HepG2 (cell line): ENCODE measurements around the gene ARFGAP2. TPM values are rescaled to one million over a fixed set of nuclear protein-coding genes. Genes with fewer than 3 reads are reported as not detected.

ENCODE experiments used
- ATRX ChIP-seq: sonication (generic); formaldehyde crosslinking; IDR thresholded peaks from 2 replicates; pipeline ENCODE4 v1.4.0; 2020; ENCODE audit warnings: missing genetic modification reagents, borderline replicate concordance
- E2F1 ChIP-seq: sonication (generic); formaldehyde crosslinking; IDR thresholded peaks from 2 replicates; pipeline ENCODE4 v1.5.0; 2020; ENCODE audit warnings: missing genetic modification reagents
- FOXK2 ChIP-seq: fragments of 450-650 bp; IDR thresholded peaks from 2 replicates; pipeline ENCODE4 v1.6.1; 2016
- HMGXB4 ChIP-seq, 2 experiments: sonication (generic) in 1 of 2; formaldehyde crosslinking in 1 of 2; IDR thresholded peaks; 2 replicates each; pipeline versions ENCODE4 v1.4.0 to v1.6.1; 2018 to 2020; ENCODE audit warnings: missing genetic modification reagents in 2 of 2, borderline replicate concordance in 1 of 2, low read depth in 1 of 2, mild to moderate bottlenecking in 1 of 2, missing biosample characterization in 1 of 2
- NFAT5 ChIP-seq: sonication (generic); formaldehyde crosslinking; IDR thresholded peaks from 2 replicates; pipeline ENCODE4 v1.4.0; 2020; ENCODE audit warnings: missing genetic modification reagents
- NFE2L2 ChIP-seq: fragments of 150-350 bp; IDR thresholded peaks from 2 replicates; pipeline ENCODE4 v1.6.1; 2014; ENCODE audit warnings: low read length
- NFKB2 ChIP-seq: sonication (generic); formaldehyde crosslinking; IDR thresholded peaks from 2 replicates; pipeline ENCODE4 v1.4.0; 2020; ENCODE audit warnings: missing genetic modification reagents, borderline replicate concordance
- SMAD3 ChIP-seq: sonication (generic); formaldehyde crosslinking; IDR thresholded peaks from 2 replicates; pipeline ENCODE4 v1.4.0; 2020; ENCODE audit warnings: missing genetic modification reagents
- SPEN ChIP-seq: sonication (generic); formaldehyde crosslinking; IDR thresholded peaks from 2 replicates; pipeline ENCODE4 v1.5.1; 2020; ENCODE audit warnings: low read depth, mild to moderate bottlenecking, missing genetic modification reagents
- SSRP1 ChIP-seq: IDR thresholded peaks from 2 replicates; pipeline ENCODE4 v1.6.1; 2016; ENCODE audit warnings: control low read depth
- ZMAT5 ChIP-seq: sonication (generic); formaldehyde crosslinking; IDR thresholded peaks from 2 replicates; pipeline ENCODE4 v1.5.0; 2020; ENCODE audit warnings: mild to moderate bottlenecking, low read depth, missing genetic modification reagents, borderline replicate concordance
- ZNF317 ChIP-seq: sonication (generic); formaldehyde crosslinking; IDR thresholded peaks from 2 replicates; pipeline ENCODE4 v1.5.0; 2020; ENCODE audit warnings: mild to moderate bottlenecking, missing genetic modification reagents
- ZNF451 ChIP-seq: sonication (generic); formaldehyde crosslinking; IDR thresholded peaks from 2 replicates; pipeline ENCODE4 v1.5.0; 2020; ENCODE audit warnings: mild to moderate bottlenecking, missing genetic modification reagents
- ZNF563 ChIP-seq: sonication (generic); formaldehyde crosslinking; IDR thresholded peaks from 2 replicates; pipeline ENCODE4 v1.8.0; 2022; ENCODE audit warnings: mild to moderate bottlenecking, moderate library complexity, missing genetic modification reagents
- ZNF615 ChIP-seq: sonication (generic); formaldehyde crosslinking; IDR thresholded peaks from 2 replicates; pipeline ENCODE4 v1.5.0; 2020; ENCODE audit warnings: mild to moderate bottlenecking, missing genetic modification reagents, borderline replicate concordance
- polyA plus RNA-seq, 8 experiments: library from polyadenylated mRNA; depleted of rRNA in 3 of 8; stranded (reverse) in 7 of 8; unstranded in 1 of 8; fragments of >200 nt; fragmentation: Illumina TruSeq in 4 of 8; extraction: Trizol in 4 of 8; gene quantifications; 2 replicates each; pipeline versions ENCODE4 v1.2.1 to v1.2.3, GENCODE V29; 2011 to 2016; ENCODE audit warnings: low read depth in 4 of 8, missing spikeins in 1 of 8, mixed read lengths in 1 of 8; ENCODE audit not compliant: insufficient read depth in 1 of 8
- total RNA-seq, 5 experiments: library from RNA; depleted of rRNA; stranded (reverse); fragments of >200 nt; fragmentation: Illumina TruSeq; extraction: Trizol; gene quantifications; 2 replicates each; pipeline ENCODE4 v1.2.3, GENCODE V29; 2016; ENCODE audit warnings: low read depth in 1 of 5

Gene ARFGAP2
- total and polyA plus RNA-seq, 2 of the 13 experiments (the other 11 are each of a cell fraction or from before 2014, with no cell fraction given), result 32.3 to 75.3 TPM

GRCh38 chr11:47186076-47186699, 9.5 kb upstream of the ARFGAP2 start, which contains the start of gene PACSIN3 (continued):
- TF ChIP-seq NFAT5 (no peak), ZNF615 (no peak), FOXK2 (no peak), SPEN (CRISPR knock-in tag) (0 out of 2 replicates have a peak, but pooled peaks have one; percentile 21), ZNF563 (CRISPR knock-in tag) (no peak; the same call in 1 of the 2 replicates), ATRX (CRISPR knock-in tag) (no peak), ZMAT5 (CRISPR knock-in tag) (no peak), ZNF317 (CRISPR knock-in tag) (no peak), E2F1 (CRISPR knock-in tag) (0 out of 2 replicates have a peak, but pooled peaks have one; percentile 45), SMAD3 (CRISPR knock-in tag) (peak; percentile 26; the same call in 1 of the 2 replicates), NFE2L2 (no peak), HMGXB4 (CRISPR knock-in tag; IDR thresholded peaks at IDR 0.05; ENCODE audit: borderline replicate concordance in 1 of 2, low read depth in 1 of 2) (no peak; a peak in 1 of 4 replicates), ZNF451 (0 out of 2 replicates have a peak, but pooled peaks have one; percentile 18), NFKB2 (CRISPR knock-in tag) (0 out of 2 replicates have a peak, but pooled peaks have one; percentile 34), SSRP1 (CRISPR knock-in tag) (no peak)
